NCI-H345 treated with DMSO at 0.1 percent for 48 hours (cell line): ENCODE results near the gene SEMA6A.

ENCODE experiments used
- DNase-seq: peaks from one replicate; lab custom pipeline; 2025; ENCODE audit not compliant: unreplicated experiment; lab: John Stamatoyannopoulos, UW

SEMA6A gene

DNA sequence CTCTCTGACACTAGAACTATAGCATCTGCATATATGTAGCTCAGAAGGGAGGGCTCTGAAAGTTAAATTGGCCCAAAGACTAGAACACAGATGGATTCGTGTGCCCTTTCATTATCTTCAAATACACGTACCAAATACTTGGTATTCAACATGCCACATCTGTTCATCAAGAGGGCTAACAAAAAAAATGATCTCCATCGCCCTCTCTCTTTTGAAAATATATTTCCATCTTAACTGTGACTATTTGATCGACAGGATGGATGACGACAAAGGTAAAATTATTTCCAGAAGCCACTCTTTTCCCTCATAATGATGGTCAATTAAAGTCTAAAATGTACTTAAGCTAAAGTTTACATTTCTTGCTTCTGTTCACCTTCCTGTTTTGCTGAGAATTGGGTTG lies 77.0 kb downstream of the SEMA6A start:
- no peak for DNase-seq

DNA sequence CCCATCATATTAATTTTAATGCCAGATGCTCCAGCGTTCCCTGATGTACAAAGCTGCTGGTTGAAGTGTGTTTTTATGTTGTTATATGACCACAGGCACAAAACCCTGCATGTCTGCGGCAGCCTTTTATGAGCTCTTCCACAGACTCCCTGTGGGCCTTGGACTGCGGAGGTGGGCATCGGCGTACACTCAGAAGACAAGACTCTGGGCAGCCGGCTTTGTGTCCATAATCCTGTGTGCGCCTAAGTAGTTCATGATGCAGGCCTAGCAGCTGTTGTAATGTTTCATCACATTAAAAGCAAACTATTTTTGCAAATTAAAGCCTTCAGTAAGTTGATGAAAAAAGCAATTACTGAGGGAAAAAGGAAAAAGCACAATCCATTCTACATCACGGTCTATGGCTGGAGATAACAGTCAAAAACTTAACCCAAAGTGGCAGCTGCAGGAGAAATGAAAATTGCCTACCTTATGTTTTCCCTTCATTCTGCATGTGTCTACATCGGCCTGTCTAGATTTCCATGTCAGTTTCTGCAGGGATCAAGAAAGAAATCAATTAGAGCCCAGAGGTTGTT lies 78.8 kb downstream of the SEMA6A start:
- DNase-seq = no peak

DNA sequence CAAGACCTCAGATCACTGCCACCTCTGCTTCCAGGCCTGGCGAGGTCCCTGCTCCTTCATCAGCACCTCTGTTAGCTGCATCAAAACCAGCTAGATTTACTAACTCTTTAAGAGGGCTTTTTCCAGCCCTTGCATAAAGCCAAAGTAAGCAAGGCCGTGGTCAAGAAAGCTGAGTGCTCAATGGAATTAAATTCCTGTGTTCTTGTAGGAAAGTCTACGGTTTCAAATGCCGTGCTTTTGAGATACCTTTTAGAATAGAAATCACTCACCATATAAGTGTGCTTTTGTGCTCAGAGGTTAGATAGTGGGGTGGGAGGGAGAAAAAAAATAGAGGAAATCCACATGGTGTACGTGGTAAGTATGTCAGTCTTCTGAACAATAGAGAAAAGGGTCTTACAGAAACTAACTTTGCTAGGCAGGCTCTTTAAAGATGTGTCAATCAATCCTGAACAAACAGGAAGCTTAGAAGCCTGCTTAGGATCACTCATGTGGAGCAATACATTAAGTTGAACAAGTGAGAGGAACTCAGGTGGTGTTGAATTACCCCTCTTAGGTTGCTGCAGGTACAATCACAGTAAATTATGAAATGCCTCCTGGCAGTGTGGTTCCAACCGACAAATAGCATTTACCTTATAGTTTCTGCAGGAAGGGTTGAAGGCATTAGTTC lies 79.7 kb downstream of the SEMA6A start:
- DNase-seq = peak; percentile 67

DNA sequence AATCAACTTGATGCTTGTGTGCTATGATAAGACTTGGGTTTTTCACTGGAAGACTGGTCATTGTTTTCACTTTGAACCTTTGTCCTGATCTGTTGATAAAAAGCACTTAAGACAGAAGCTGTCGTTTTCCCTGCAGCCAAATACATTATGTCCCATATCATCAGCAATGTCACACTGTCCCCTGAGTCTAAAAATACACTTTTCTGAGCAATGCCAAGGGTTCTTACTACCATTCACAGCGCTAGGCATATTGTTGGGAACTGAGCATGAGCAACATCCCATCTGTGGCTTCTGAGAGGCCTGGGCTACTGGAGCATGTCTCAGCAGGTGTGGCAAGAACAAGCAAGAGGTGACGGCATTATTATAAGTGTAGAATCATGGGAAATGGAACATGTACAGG lies 81.8 kb downstream of the SEMA6A start:
- DNase-seq = no peak

DNA sequence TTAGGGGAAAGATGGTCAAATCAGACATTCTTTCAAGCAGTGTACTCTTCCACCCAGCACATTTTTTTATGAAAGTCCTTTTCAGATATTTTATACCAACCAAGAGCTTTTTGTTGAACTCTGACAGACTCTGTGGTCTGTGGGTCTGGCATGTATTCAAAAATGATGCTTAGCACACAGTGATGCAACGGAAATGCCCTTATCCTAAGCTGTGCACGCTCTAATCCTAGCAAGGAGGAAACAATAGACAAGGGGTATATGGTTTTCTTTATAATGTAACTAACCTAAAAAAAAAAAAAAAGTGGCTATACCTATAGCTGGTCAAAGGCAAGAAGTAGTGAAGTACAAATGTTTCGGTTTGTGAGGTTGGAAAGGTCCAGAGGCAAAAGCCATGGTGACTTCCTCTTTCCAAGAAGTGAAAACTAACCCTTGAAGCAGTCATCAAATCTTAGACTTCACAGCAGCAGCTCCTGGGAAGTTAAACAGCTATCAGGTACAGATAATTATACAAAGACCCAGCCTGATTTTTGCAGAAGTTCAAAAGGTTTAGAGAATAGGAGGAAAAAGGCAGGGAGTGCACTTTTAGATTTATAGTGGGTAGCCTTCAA lies 82.5 kb downstream of the SEMA6A start:
- DNase-seq = no peak

DNA sequence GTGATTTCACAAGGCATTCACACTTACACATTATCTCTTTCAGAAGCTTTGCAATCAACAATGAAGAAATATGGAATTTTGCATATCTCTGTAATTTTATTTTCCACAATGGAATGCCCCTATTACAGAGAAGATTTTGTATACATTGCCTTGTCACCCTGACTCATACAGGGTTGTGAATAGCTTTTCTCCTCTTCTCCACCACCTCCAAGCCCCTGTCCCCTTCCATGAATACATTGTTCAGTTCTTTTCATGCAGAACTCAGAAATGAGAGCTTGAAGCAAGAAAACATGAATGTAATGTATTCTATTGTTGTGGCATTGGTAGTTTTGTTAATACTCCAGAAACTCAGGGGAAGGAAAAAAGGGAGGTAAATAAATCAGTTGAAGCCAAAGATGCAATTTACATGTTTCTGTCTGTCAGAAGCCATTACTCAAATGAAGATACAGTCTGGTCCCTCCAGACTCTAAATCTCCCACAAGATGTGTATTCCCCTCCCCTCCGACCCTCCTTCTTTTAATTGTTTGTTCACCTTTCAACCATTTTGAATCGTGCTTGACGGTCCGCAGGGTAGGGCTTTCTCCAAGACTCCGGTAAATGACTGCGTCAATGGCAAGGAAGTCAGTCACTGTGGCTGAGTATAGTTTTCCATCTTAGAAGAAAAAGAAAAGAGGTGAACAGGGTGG lies 86.1 kb downstream of the SEMA6A start:
- no peak for DNase-seq

DNA sequence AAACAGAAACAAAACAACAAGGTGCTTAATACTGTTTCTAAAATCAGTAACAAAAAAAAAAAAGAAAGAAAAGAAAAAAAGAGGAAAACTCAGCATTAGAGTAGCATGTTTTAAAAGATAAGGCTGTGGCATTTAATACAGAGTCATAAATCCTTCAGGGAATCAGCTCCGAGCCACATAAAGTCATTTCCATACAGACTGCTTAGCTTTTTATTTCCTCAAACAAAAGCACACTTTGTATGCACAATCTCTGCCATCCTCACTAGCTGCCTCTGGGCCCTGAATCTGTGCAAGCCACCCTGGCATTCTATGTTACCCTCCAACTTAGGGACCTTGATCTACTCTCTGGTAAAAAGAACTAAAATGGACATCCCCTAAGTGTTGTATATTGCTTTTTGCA lies 87.6 kb downstream of the SEMA6A start:
- no peak for DNase-seq

DNA sequence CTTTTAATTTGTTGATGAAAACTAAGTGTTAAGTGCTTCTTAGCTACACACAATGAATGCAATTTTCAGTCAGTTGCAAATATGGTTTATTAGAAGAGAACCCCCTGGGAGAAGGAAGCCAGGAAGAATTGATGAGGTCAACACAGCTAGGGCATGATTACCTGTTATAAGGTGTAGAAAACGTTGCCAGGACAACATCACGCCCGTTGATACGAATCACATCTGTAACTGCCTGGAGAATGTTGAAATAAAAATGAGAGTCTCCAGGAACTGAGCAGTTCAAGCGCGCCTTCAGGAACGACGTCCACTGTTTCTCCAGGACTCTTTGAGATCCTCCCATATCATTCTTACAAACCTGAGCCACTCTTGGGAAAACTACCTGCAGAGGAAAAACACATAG lies 88.0 kb downstream of the SEMA6A start:
- no peak for DNase-seq

DNA sequence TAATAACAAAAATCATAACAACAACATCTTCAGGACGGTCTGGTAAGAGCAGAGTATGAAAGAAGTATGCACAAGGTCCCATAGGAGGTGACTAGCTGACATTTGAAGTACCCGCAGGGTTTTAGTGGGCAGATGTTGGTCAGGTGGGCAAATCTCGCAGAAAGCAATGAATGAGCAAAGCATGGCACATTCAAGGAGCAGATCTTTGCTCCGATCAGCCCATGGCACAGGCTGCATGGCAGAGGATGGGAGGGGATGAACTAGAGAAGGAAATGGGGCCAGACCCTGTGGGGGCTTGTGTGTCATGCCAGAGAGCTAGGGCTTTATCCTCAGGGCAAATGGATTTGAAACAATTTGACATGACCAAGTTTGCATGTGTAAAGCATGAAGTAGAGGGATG lies 90.0 kb downstream of the SEMA6A start:
- DNase-seq = no peak

DNA sequence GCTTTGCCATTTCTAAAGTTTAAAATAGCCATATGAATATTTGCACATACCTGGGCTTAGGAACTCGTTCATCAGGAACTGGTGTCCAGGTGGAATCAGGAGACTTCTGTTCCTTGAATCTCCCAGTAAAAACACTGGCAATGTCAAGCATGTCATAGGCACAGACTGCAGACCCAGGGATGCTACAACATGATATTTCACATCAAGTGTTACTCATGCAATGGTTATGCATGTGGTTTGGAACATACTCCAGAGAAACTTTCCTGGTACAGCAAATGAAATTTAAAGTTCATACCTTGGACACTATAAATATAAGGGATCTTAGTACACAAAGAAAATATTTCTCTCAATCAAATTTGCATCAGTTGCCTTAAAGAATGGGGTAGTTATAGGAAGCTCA lies 92.2 kb downstream of the SEMA6A start:
- no peak for DNase-seq

DNA sequence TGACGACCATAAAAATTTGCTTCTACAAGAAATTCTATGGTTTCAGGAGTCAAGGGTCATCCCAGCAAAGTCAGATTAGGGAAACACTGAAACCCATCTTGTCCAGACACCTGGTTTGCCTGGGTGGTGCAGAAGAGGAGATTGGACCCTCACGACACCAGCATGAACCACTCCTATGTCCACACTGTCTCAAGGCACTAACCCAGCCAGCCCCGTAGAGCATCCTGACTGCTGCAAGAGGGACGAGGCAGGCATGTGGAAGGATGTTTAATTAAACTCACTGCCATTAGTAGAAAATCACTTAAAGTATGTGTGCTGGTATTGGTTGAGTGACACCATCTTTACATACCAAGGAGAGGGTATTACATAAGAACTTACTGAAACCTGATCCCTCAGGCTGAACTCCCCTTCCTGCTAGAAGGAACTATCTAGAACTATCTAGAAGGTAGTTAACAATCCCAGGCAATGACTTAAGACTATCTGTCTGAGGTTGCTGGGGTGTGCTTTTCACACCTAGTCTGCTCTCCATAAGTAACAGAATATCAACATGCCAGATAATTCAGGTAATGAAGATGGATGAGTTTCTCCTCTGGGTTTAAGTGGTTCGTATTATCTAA lies 93.6 kb downstream of the SEMA6A start:
- DNase-seq = no peak

DNA sequence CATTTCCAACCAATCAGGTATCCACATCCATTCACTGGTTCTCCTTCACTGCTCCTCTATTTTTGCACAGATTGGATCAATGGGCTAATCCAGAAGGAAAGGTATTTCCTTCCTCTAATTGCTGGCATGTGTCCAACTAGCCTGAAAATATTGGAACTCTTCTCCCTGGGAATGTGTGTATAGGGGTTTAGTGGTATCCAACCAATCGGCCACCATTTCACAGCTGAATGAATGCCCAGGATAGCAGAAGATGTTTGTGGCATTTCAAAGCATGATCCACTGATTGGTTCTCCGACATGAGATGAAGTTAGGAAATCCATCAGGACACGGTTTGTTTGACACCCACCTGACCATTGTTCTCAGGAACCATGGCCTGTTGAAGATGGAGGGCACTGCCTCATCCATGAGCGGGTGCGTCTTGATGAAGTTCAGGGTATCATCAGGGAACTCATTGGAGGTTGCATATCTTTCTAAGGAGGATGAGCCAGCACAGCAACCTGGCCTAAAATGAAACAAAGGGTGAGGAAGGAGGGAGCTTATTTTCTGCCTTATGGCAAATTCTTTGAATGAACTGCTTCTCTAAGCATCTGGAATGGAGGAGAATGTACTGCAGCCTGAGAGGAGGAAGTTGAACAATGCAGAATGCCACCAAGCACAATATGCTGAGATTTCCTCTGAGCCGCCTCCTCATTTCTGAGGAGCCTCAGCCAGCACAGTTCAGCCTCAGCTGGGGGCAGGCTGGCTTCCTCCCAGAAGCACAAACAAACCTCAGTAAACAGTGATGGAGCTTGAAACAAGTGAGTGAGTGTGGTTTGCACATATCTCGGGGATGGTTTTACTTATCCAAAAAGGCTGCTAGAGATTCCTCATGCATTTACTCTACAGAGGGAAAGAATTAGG lies 94.6 kb downstream of the SEMA6A start:
- DNase-seq = no peak

DNA sequence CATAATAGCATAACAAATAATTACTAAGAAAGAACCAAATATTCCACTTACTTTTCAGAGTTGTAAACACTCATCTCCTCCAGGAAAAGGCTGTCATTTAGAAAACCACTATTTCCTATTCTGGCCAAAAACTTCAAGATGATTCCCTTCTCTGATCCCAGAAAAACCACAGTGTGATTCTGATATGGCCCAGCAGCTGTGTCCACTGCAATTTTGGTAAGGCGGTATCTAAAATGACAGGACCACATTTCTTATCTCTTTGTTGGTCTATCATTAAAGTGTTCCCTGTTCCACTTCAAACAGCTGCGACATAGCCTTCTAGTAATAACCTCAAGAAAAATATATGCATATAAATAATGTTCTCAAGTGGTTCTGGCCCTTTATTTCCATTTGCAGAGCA lies 96.1 kb downstream of the SEMA6A start:
- DNase-seq = no peak

DNA sequence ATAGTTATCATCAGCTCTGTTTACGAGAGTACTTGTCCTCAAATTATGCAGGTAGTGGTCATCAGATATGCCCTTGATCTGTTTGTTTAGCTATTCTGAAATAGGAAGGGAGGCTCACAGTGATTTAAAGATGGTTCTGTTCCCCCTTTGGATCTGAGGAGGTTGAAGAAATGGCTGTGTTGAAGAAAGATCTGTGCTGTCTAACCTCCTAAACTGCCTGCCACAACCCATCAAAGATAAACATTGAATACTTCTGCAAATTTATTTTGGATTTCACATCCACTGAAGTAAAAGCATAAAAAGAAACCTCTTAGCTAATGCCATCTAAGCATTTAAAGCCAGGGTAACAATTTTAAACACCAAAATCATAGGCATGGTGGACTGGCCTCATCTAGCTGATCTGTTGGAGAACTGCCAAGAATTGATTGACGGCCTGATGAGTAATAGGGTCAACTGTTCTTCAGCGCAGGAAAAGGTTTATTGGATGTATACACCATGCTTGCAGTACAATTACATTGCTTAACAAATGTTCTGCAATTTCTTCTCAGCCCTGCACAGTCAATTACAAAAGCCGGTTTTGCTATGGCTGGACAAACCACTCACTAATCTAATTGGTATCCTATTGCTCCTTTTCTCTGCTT lies 97.6 kb downstream of the SEMA6A start:
- DNase-seq = no peak

DNA sequence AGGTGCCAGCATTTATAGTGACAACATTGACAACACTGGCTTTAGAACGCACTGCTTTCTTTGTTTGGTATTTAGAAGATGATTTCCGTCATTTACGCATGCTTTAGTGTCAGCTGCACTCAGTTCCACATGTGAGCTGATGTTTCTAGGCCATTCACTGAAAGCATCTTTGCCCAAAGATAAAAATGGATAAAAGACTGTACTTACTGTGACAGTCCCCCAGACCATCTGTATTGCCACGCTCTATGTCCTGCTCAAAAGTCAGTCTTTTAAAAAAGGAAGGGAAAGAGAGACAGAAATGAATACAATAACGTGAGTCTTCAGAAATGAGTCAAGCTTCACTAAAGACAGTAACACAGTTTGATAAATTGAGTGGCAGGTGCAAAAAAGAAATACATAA lies 99.3 kb downstream of the SEMA6A start:
- DNase-seq = no peak

DNA sequence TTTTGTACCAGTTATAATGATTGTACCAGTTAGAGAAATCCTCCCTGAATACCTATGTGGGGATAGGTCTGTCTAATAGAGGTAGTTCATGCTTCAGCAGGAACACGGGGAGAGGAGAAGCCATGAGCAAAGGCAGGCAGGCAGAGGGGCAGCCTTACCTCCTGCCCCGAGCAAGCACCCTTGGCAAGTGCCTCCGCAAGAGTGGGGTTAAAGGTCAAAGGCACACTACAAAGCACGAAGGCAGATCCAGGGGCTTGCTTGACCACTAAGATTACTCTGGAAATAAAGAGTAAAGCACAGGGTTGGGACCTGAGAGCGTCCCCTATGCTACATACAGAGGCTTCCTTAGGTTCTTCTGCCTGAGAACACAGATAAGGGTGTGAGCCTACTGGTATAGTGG lies 100.9 kb downstream of the SEMA6A start:
- DNase-seq = no peak

DNA sequence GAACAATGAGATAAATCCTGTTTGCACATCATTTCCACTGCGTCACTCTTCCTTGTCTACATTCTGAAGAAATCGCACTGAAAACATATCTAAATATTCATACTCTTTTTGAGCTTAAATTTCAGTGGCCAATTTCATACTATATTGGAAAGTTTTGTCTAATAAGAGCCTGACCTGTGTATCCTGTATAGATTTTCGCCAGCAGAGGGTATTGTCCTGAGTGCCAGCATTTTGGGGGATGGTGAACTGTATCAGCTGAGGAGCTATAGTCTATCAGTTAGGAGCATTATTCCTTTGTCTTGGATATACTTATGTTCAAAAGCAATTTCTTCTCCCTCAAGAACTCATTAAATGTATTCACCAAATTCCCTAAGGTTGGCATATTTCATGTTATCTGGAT lies 102.3 kb downstream of the SEMA6A start:
- no peak for DNase-seq

DNA sequence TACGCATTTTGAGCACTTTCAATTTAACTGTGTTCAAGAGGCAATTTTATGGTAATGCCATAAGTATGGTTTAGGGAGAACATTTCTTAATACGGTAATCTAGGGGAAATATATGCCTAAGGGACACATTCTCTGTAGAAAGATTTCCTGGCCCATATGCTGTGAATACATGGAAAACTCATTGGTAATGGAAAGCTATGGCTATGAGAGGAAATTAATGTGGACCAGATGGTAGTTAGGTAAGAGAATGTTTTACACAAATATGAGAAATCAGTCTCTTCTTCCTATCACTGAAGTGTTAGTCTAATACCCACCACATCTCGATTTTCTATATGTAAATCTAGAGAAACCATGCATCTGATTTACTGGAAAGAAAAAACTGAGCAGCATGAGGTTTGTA lies 105.0 kb downstream of the SEMA6A start:
- DNase-seq = no peak

DNA sequence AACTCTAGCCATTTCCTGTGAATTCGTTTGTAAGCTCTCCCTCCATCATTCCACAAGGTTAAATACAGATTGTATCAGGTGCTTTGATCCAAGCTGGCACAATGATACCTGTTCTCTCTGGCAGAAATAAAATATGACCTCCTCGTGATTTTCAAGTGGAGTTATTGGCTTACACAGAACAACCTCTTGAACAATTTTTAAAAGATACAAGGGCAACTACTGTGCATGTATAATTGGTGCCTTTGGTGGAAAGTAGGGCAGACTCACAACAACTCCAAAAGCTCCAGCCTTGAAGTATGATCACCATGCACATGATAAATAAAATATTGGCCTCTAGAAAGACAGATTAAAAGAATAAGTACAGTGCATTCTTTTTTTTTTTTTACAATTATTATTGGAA lies 106.0 kb downstream of the SEMA6A start:
- DNase-seq = no peak

DNA sequence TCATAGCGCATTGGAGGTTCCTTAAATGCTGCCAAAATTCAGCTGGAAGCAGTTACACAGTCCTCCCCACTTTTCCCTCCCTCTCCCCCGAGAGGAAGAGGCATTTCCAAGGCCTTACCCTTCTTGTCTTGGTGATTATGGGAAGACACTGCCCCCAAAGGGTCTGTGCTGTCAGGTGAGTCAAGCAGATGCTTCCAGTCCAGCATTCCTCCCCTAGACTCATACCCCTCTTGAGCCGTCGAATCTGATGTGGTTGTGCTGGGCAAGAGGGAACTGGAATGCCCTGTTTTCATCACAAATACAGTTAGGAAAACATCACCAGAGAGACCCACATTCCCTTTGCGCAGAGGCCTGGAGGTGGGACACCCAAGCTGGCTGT lies 107.2 kb downstream of the SEMA6A start:
- DNase-seq = no peak
